K562 (cell line): ENCODE measurements around the gene STX18. TPM values are rescaled to one million over a fixed set of nuclear protein-coding genes. Genes with fewer than 3 reads are reported as not detected.

Experiments
- ATAC-seq: fragments of 200-7000 bp; cut with Tn5 transposase; 3 replicates; pipeline ENCODE4 v1.9.1; 2020; ENCODE audit warnings: moderate library complexity
- BruUV-seq: library from RNA; stranded (reverse); fragments of 400-500 nt; replicated peaks from 2 replicates; lab custom pipeline; 2021; lab: Mats Ljungman, UMichigan
- CTCF ChIA-PET: fragments of 300-600 bp; formaldehyde crosslinking; extraction: SDS; loops from one replicate; lab custom pipeline; 2021; ENCODE audit warnings: low intra/inter-chr PET ratio; lab: Yijun Ruan, JAX
- POLR2A ChIA-PET: fragments of 300-600, 350-650 bp; sonication (Branson Sonifier 250); formaldehyde crosslinking; extraction: SDS; loops from one replicate; lab custom pipeline; 2021; ENCODE audit warnings: antibody characterized with exemption, inconsistent platforms; lab: Yijun Ruan, JAX
- DNase-seq, 4 experiments: peaks; one replicate each; pipeline versions ENCODE4 v3.0.0 to v3.0.0-alpha.2; 2011 to 2018; ENCODE audit warnings: low spot score in 3 of 4, mixed read lengths in 3 of 4; ENCODE audit errors: extremely low read depth in 1 of 4
- FAIRE-seq: peaks from 2 replicates; lab custom pipeline; 2011; peaks lifted over from hg19 to GRCh38; lab: Jason Lieb, UNC
- H2AFZ ChIP-seq: 2 replicates; pipeline ENCODE4 v1.6.0; 2011; ENCODE audit warnings: low read depth, low read length, control low read depth, inconsistent platforms
- H3K27ac ChIP-seq: fragments of 200-600 bp; 3 replicates; pipeline ENCODE4 v1.8.0; 2011; ENCODE audit warnings: low read depth, mild to moderate bottlenecking, control low read depth, inconsistent platforms, low read length, moderate library complexity, mixed read lengths; ENCODE audit errors: extremely low read depth
- H3K27me3 ChIP-seq, 2 experiments: fragments of 300-600 bp in 1 of 2; 2 replicates in 1 of 2; 3 replicates in 1 of 2; pipeline versions ENCODE4 v1.6.0 to v1.8.0; 2011; ENCODE audit warnings: inconsistent platforms in 2 of 2, low read length in 2 of 2, mild to moderate bottlenecking in 1 of 2, mixed read lengths in 1 of 2, moderate library complexity in 1 of 2; ENCODE audit not compliant: control insufficient read depth in 2 of 2, insufficient read depth in 2 of 2
- H3K36me3 ChIP-seq: fragments of 300-600 bp; 3 replicates; pipeline ENCODE4 v1.8.0; 2011; ENCODE audit warnings: mild to moderate bottlenecking, low read length, inconsistent platforms; ENCODE audit not compliant: control insufficient read depth, insufficient read depth
- H3K4me1 ChIP-seq, 2 experiments: fragments of 200-600 bp in 1 of 2; replicated peaks in 1 of 2; 2 replicates in 1 of 2; 3 replicates in 1 of 2; pipeline versions ENCODE4 v1.5.1 to v1.8.0; 2011; ENCODE audit warnings: inconsistent platforms in 2 of 2, low read length in 2 of 2, mild to moderate bottlenecking in 1 of 2, mixed read lengths in 1 of 2, moderate library complexity in 1 of 2; ENCODE audit not compliant: control insufficient read depth in 2 of 2, insufficient read depth in 2 of 2
- H3K4me2 ChIP-seq: 2 replicates; pipeline ENCODE4 v1.6.1; 2011; ENCODE audit warnings: low read length, control low read depth, inconsistent platforms, mixed read lengths; ENCODE audit not compliant: insufficient read depth
- H3K4me3 ChIP-seq: fragments of 200-600 bp; sonication (generic), shearing (Covaris generic); 2 replicates; pipeline ENCODE4 v1.5.1; 2016; ENCODE audit warnings: control low read depth, inconsistent platforms
- H3K79me2 ChIP-seq: fragments of 200-600 bp; 3 replicates; pipeline ENCODE4 v1.8.0; 2011; ENCODE audit warnings: low read length, inconsistent platforms; ENCODE audit not compliant: control insufficient read depth, insufficient read depth
- H3K9ac ChIP-seq, 2 experiments: 2 replicates each; pipeline versions ENCODE4 v1.6.0 to v1.6.1; 2011; ENCODE audit warnings: low read depth in 2 of 2, low read length in 2 of 2, control low read depth in 1 of 2, inconsistent platforms in 1 of 2, mild to moderate bottlenecking in 1 of 2, mixed read lengths in 1 of 2; ENCODE audit not compliant: insufficient read depth in 1 of 2
- H3K9me1 ChIP-seq: one replicate; pipeline ENCODE4 v1.6.0; 2011; ENCODE audit warnings: inconsistent platforms, mild to moderate bottlenecking, low read length, moderate library complexity; ENCODE audit not compliant: control insufficient read depth, insufficient read depth
- H3K9me3 ChIP-seq: replicated peaks from 2 replicates; pipeline ENCODE4 v1.5.1; 2011; ENCODE audit warnings: low read depth, low read length, inconsistent platforms; ENCODE audit not compliant: control insufficient read depth, insufficient read depth
- H4K20me1 ChIP-seq: replicated peaks from 2 replicates; pipeline ENCODE4 v1.6.1; 2011; ENCODE audit warnings: low read length, inconsistent platforms, mixed read lengths; ENCODE audit not compliant: control insufficient read depth, insufficient read depth
- AFF4 ChIP-seq: sonication (generic); formaldehyde crosslinking; IDR thresholded peaks from 2 replicates; pipeline ENCODE4 v1.8.0; 2023; ENCODE audit warnings: mild to moderate bottlenecking, missing genetic modification reagents
- BRF1 ChIP-seq: IDR thresholded peaks from 3 replicates; pipeline ENCODE4 v1.6.1; 2011; ENCODE audit warnings: borderline replicate concordance, mild to moderate bottlenecking; ENCODE audit not compliant: insufficient read length; ENCODE audit errors: extremely low read depth
- CREB3 ChIP-seq: fragments of 450-650 bp; conservative IDR thresholded peaks from 2 replicates; pipeline ENCODE4 v1.6.1; 2016; ENCODE audit warnings: missing genetic modification characterization, low read depth, mild to moderate bottlenecking, missing compliant biosample characterization, moderate library complexity
- ESRRB ChIP-seq: fragments of 250-450 bp; sonication (Bioruptor Pico); IDR thresholded peaks from 2 replicates; pipeline ENCODE4 v1.5.0; 2020; ENCODE audit warnings: mild to moderate bottlenecking, moderate library complexity, borderline replicate concordance
- ETV6 ChIP-seq, 3 experiments: fragments of 150-350 bp in 1 of 3; sonication (generic) in 1 of 3; formaldehyde crosslinking in 1 of 3; IDR thresholded peaks; 2 replicates each; pipeline versions ENCODE4 v1.6.1 to v1.8.0; 2014 to 2022; ENCODE audit warnings: borderline replicate concordance in 2 of 3, low read depth in 2 of 3, antibody characterized with exemption in 1 of 3, low read length in 1 of 3, mild to moderate bottlenecking in 1 of 3, missing genetic modification reagents in 1 of 3
- FIP1L1 ChIP-seq: fragments of 200-400 bp; formaldehyde crosslinking; IDR thresholded peaks from 2 replicates; pipeline ENCODE4 v1.6.1; 2018; ENCODE audit warnings: mild to moderate bottlenecking, low read depth, low read length; ENCODE audit not compliant: poor library complexity, severe bottlenecking
- RBBP5 ChIP-seq: fragments of 200-600 bp; sonication (generic); IDR thresholded peaks from 2 replicates; pipeline ENCODE4 v1.6.1; 2012; ENCODE audit warnings: borderline replicate concordance, mild to moderate bottlenecking, low read length, control low read depth, inconsistent platforms; ENCODE audit not compliant: insufficient read depth, poor library complexity, severe bottlenecking
- SMAD4 ChIP-seq: fragments of 250-450 bp; sonication (Bioruptor Pico); conservative IDR thresholded peaks from 2 replicates; pipeline ENCODE4 v1.8.0; 2021; ENCODE audit warnings: inconsistent platforms, mild to moderate bottlenecking, moderate library complexity
- ZBTB33 ChIP-seq: sonication (generic); formaldehyde crosslinking; IDR thresholded peaks from 2 replicates; pipeline ENCODE4 v1.8.1; 2023; ENCODE audit warnings: mild to moderate bottlenecking, missing genetic modification reagents
- ZEB2 ChIP-seq: fragments of 450-650 bp; IDR thresholded peaks from 2 replicates; pipeline ENCODE4 v1.6.1; 2016
- ZKSCAN3 ChIP-seq: fragments of 250-450 bp; sonication (Bioruptor Pico); IDR thresholded peaks from 2 replicates; pipeline ENCODE4 v1.4.0; 2020
- ZNF696 ChIP-seq: fragments of 250-450 bp; sonication (Bioruptor Pico); conservative IDR thresholded peaks from 2 replicates; pipeline ENCODE4 v1.4.0; 2020; ENCODE audit warnings: mild to moderate bottlenecking, moderate library complexity
- ZZZ3 ChIP-seq: fragments of 450-650 bp; IDR thresholded peaks from 2 replicates; pipeline ENCODE4 v1.6.1; 2016; ENCODE audit warnings: antibody characterized with exemption, mild to moderate bottlenecking, moderate library complexity
- in situ Hi-C: fragments of 300-500 bp; cut with MboI; formaldehyde crosslinking; loops from 4 replicates; pipeline ENCODE4 v1.15.0; 2018; ENCODE audit warnings: inconsistent platforms, mixed read lengths
- intact Hi-C: fragments of 100-400 bp; cut with micrococcal nuclease; formaldehyde crosslinking; loops from 2 replicates; pipeline ENCODE4 v1.14.2; 2022
- polyA plus RNA-seq, 8 experiments: library from polyadenylated mRNA; depleted of rRNA in 4 of 8; stranded (reverse) in 5 of 8; unstranded in 3 of 8; fragments of >200 nt; fragmentation: Nextera tagmentation in 2 of 8; fragmentation: Illumina TruSeq in 1 of 8; extraction: Ambion mirVana in 2 of 8; extraction: Trizol in 1 of 8; gene quantifications; 2 replicates each; pipeline versions ENCODE4 v1.2.1 to v1.2.3, GENCODE V29; 2011 to 2014; ENCODE audit warnings: inconsistent platforms in 1 of 8, missing spikeins in 1 of 8
- total RNA-seq, 7 experiments: library from RNA; depleted of rRNA in 6 of 7; stranded (reverse); fragments of >200 nt in 6 of 7; fragmentation: Illumina TruSeq in 2 of 7; extraction: Trizol in 2 of 7; gene quantifications; 2 replicates each; pipeline versions ENCODE4 v1.2.1 to v1.2.3, GENCODE V29; 2011 to 2021; ENCODE audit warnings: low replicate concordance in 1 of 7

Gene STX18
- total and polyA plus RNA-seq, 9 of the 15 experiments (the other 6 are each of a cell fraction or from before 2014, with no cell fraction given) = 6.2 to 41.7 (median 22.7) TPM

- Histone ChIP-seq H3K27ac (no peak overlapping the region), H4K20me1 (no peaks in the 10 kb centered on the region), H3K36me3 (peaks cover 23% of the 10 kb centered on the region; the same call in 2 of the 3 replicates), H3K9me3 (no peaks in the 10 kb centered on the region), H3K79me2 (no peaks in the 10 kb centered on the region), H2AFZ (no peak overlapping the region), H3K4me1 (no peaks in the 10 kb centered on the region), H3K9me1 (no peaks in the 10 kb centered on the region), H3K4me2 (no peak overlapping the region), H3K27me3 (no peaks in the 10 kb centered on the region), H3K4me3 (no peak overlapping the region), H3K9ac (no peak overlapping the region)
- in situ Hi-C loops (no loop called here), intact Hi-C loops (no loop called here)
- ChIA-PET CTCF (no interaction called here), POLR2A (no interaction called here)
- TF ChIP-seq ZZZ3 = no peak
- no peak for TF ChIP-seq SMAD4 (CRISPR knock-in tag)
- TF ChIP-seq BRF1 = no peak
- TF ChIP-seq FIP1L1 = no peak
- no peak for TF ChIP-seq ESRRB
- TF ChIP-seq ZEB2 = no peak
- TF ChIP-seq CREB3 (tag) = no peak
- TF ChIP-seq ZKSCAN3 = no peak
- TF ChIP-seq RBBP5 = no peak
- TF ChIP-seq AFF4 (CRISPR knock-in tag) = no peak
- TF ChIP-seq ZNF696 (CRISPR knock-in tag) = no peak
- no peak for TF ChIP-seq ZBTB33 (CRISPR knock-in tag)
- TF ChIP-seq ETV6 (IDR thresholded peaks at IDR 0.05; ENCODE audit: borderline replicate concordance in 1 of 2, low read depth in 2 of 2, low read length in 1 of 2) = no peak
- no peak for TF ChIP-seq ETV6 (CRISPR knock-in tag; IDR thresholded peaks at IDR 0.05; ENCODE audit: borderline replicate concordance)
- FAIRE-seq (no peak), DNase-seq (no peak), ATAC-seq (no peak)
- no TSS peak for BruUV-seq
Measured at GRCh38 chr4:4461178-4461577, 80.7 kb downstream of the STX18 start.
